ENCODE data around the gene MDC1. TPM values are rescaled to one million over a fixed set of nuclear protein-coding genes. Genes with fewer than 3 reads are reported as not detected.

MDC1 gene
- polyA plus RNA-seq, 5 donors: 38.7 to 55.3 (median 44.5) TPM

Other genes with a start within 250 kb of the MDC1 start
- gene HLA-E, start 227.8 kb downstream of the MDC1 start, polyA plus RNA-seq (ENCODE audit: insufficient read depth in 1 of 5, insufficient read length in 5 of 5, low replicate concordance in 1 of 5): 100 to 1,000 TPM; 169 to 206 (median 201) TPM
- 100 to 1,000 TPM in 3 of 5 donors, 10 to 100 TPM in 2; 88.9 to 114 (median 103) TPM for gene GNL1, start 160.8 kb downstream of the MDC1 start, polyA plus RNA-seq (ENCODE audit: insufficient read depth in 1 of 5, insufficient read length in 5 of 5, low replicate concordance in 1 of 5)
- 10 to 100 TPM; 33.4 to 42.7 (median 36.8) TPM for gene PRR3, start 160.0 kb downstream of the MDC1 start, polyA plus RNA-seq (ENCODE audit: insufficient read depth in 1 of 5, insufficient read length in 5 of 5, low replicate concordance in 1 of 5)
- 10 to 100 TPM; 47.5 to 66.6 (median 60.3) TPM for gene ABCF1, start 145.8 kb downstream of the MDC1 start, polyA plus RNA-seq (ENCODE audit: insufficient read depth in 1 of 5, insufficient read length in 5 of 5, low replicate concordance in 1 of 5)
- 10 to 100 TPM; 46.7 to 55.2 (median 48.8) TPM for gene PPP1R10, start 100.0 kb downstream of the MDC1 start, polyA plus RNA-seq (ENCODE audit: insufficient read depth in 1 of 5, insufficient read length in 5 of 5, low replicate concordance in 1 of 5)
- gene MRPS18B, start 99.4 kb downstream of the MDC1 start, polyA plus RNA-seq (ENCODE audit: insufficient read depth in 1 of 5, insufficient read length in 5 of 5, low replicate concordance in 1 of 5): 10 to 100 TPM; 41.8 to 48.2 (median 47.1) TPM
- 10 to 100 TPM; 53.8 to 77.1 (median 63.6) TPM for gene ATAT1, start 90.4 kb downstream of the MDC1 start, polyA plus RNA-seq (ENCODE audit: insufficient read depth in 1 of 5, insufficient read length in 5 of 5, low replicate concordance in 1 of 5)
- gene C6orf136, start 70.1 kb downstream of the MDC1 start, polyA plus RNA-seq (ENCODE audit: insufficient read depth in 1 of 5, insufficient read length in 5 of 5, low replicate concordance in 1 of 5): 10 to 100 TPM in 4 of 5 donors, 1 to 10 TPM in 1; 9.7 to 16.1 (median 15.6) TPM
- gene DHX16, start 44.3 kb downstream of the MDC1 start, polyA plus RNA-seq (ENCODE audit: insufficient read depth in 1 of 5, insufficient read length in 5 of 5, low replicate concordance in 1 of 5): 10 to 100 TPM; 32.2 to 42.4 (median 37.3) TPM
- 10 to 100 TPM; 36.9 to 49.7 (median 44.2) TPM for gene PPP1R18, start 30.6 kb downstream of the MDC1 start, polyA plus RNA-seq (ENCODE audit: insufficient read depth in 1 of 5, insufficient read length in 5 of 5, low replicate concordance in 1 of 5)
- gene NRM, start 26.3 kb downstream of the MDC1 start, polyA plus RNA-seq (ENCODE audit: insufficient read depth in 1 of 5, insufficient read length in 5 of 5, low replicate concordance in 1 of 5): 10 to 100 TPM; 38.5 to 43.4 (median 41.0) TPM
- gene TUBB, start 3.1 kb upstream of the MDC1 start, polyA plus RNA-seq (ENCODE audit: insufficient read depth in 1 of 5, insufficient read length in 5 of 5, low replicate concordance in 1 of 5): 1,000 to 10,000 TPM; 1,106 to 1,526 (median 1,140) TPM
- 100 to 1,000 TPM; 110 to 131 (median 122) TPM for gene FLOT1, start 25.4 kb upstream of the MDC1 start, polyA plus RNA-seq (ENCODE audit: insufficient read depth in 1 of 5, insufficient read length in 5 of 5, low replicate concordance in 1 of 5)
- gene IER3, start 27.3 kb upstream of the MDC1 start, polyA plus RNA-seq (ENCODE audit: insufficient read depth in 1 of 5, insufficient read length in 5 of 5, low replicate concordance in 1 of 5): 10 to 100 TPM in 3 of 5 donors, 1 to 10 TPM in 2; 7.6 to 23.0 (median 14.1) TPM
- 10 to 100 TPM; 73.8 to 96.3 (median 93.7) TPM for gene DDR1, start 167.2 kb upstream of the MDC1 start, polyA plus RNA-seq (ENCODE audit: insufficient read depth in 1 of 5, insufficient read length in 5 of 5, low replicate concordance in 1 of 5)
- gene GTF2H4, start 190.9 kb upstream of the MDC1 start, polyA plus RNA-seq (ENCODE audit: insufficient read depth in 1 of 5, insufficient read length in 5 of 5, low replicate concordance in 1 of 5): 10 to 100 TPM; 39.8 to 56.2 (median 45.0) TPM
- 10 to 100 TPM; 35.3 to 52.5 (median 46.9) TPM for gene VARS2, start 197.0 kb upstream of the MDC1 start, polyA plus RNA-seq (ENCODE audit: insufficient read depth in 1 of 5, insufficient read length in 5 of 5, low replicate concordance in 1 of 5)
- 10 to 100 TPM in 4 of 5 donors, 1 to 10 TPM in 1; 8.8 to 20.5 (median 17.3) TPM for gene SFTA2, start 214.9 kb upstream of the MDC1 start, polyA plus RNA-seq (ENCODE audit: insufficient read depth in 1 of 5, insufficient read length in 5 of 5, low replicate concordance in 1 of 5)
- gene MUCL3, start 223.7 kb upstream of the MDC1 start, polyA plus RNA-seq (ENCODE audit: insufficient read depth in 1 of 5, insufficient read length in 5 of 5, low replicate concordance in 1 of 5): under 1 TPM; 0.09 to 0.22 (median 0.10) TPM

Data from right lung (tissue), 5 donors.